HG03139 (cell line): ENCODE results near the gene COL5A1.

Source experiments
- ATAC-seq: cut with Tn5 transposase; IDR thresholded peaks from one replicate; pipeline ENCODE4 v1.9.1; 2021; ENCODE audit not compliant: unreplicated experiment

Gene COL5A1

GRCh38 chr9:134641173-134641989, at the start of gene COL5A1:
Gene COL5A1, plus strand, starts transcription at chr9:134641803. Its CDS starts 385 bp downstream, at chr9:134642188.
- no peak for ATAC-seq

DNA sequence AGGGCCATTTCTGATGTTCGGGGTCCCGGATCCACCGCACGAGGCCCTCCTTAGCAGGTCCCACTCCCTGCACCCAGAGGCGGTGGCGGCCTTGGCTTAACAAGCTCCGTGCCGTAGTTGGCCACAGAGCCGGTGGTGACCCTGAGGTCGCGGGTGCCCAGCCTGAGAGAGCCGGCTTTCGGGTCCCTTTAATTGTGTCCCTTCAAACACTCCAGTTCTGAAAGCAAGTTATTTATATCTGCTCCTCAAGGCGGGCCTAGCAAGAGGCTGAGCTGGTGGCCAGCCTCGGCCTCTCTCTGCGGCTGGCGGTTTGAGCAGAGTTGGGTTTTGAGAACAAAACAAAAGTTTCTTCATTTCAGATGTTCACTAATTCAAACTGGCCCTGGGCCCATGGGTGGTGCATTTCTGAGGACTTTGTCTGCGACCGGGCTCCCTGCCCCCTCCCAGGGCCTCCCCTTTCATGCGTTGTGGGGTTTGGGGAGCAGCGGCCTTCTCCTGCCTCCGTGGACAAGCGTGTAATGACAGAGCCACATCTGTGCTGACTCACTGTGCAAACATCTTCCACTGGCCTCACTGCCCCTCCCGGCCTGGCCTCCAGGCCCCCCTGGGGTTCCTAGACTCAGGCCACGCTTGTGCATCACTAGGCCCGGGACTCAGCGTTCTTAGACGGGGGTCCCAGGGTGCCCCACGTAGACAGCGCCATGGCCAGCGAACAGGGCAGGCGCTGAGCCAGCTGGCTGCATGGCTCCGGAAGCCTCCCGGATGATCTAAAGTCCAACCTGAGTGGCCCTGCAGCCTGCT, 49.4 kb upstream of the COL5A1 start:
- no peak for ATAC-seq

GRCh38 chr9:134592819-134593200, 48.8 kb upstream of the COL5A1 start:
- ATAC-seq: no peak

GRCh38 chr9:134593286-134594077, 48.1 kb upstream of the COL5A1 start:
- no peak for ATAC-seq

DNA sequence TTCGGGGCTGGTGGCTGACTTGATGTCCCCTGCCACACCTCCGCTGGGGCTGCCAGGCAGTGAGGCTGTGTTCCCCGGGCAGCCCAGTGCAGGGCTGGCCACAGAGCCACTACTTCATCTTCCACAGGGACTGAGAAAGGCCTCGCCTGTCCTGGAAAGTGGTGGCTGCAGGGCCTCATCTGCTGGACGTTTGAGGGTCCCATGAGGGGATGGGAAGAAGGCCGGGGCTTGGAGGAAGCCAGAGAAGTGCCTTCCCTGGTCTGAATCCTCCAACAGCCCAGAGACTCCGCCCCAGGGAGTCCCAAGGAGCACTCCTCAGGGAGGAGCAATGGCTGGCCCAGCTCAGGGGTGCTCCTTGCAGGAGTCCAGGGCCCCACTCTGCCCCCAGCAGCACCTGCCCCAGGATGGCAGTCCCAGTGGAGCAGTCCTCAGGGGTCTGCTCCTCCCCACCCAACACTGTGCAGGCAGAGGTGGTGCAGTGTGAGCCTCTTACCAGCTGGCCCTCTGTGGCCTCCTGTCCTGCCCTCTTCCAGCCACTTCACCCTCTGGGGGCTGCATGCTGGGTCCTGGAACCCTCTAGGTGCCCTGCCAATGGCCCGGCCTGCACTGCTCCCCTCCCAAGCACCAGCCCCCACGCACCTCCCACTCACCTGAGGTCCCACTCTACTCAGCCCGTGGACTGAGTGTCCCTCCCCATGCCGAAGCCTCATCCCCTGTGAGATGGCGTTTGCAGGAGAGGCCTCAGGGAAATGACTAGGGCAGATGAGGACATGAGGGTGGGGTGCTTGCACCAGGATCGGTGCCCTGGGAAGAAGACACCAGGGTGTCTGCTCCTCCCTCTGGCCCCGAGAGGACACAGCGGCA, 47.3 kb upstream of the COL5A1 start:
- no peak for ATAC-seq

GRCh38 chr9:134595014-134595413, 46.6 kb upstream of the COL5A1 start:
- no peak for ATAC-seq

GRCh38 chr9:134597041-134597913, 44.3 kb upstream of the COL5A1 start:
- ATAC-seq: no peak

DNA sequence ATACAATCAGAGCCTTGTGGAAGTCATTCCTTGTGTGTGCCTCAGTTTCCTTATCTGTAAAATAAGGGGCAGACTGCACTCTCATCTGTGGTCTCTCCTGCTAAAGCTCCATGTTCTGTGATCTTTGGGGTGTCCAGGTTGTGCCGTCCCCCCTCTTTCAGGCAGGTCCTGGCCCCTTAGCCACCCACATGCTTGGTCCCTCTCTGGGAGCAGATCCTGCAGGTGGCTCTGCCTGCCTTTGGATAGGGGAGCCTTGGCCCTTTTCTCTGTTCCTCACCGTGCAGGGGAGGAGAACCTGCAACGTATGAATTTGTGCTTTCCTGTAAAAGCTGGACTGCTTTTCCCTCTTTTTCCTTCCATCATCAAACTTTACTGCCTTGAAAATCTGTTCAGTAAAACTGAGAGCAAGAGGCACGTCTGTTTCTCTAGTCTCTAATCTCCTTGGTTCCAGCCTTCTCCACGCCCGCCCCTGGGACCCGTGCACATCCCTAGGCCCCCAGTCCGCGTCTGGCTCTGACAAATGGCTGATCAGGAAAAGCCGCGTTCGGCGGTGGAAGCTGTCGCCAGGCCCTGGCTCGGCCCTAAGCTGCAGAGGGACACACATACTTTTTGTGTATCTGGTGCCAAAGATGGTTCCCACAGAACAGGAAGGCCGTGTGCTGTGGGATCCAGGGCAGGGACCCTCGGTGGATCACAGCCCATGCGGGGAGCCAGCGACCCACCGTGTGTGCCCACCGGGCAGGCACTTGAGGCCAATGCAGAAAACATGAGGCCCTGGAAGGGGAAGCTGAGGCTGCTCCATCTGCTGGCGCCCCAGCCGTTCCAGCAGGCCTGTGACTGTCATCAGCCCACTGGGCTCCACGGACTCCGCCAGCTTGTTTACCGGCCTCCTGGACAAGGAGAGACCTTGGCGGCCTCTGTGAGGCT, 43.4 kb upstream of the COL5A1 start:
- ATAC-seq: no peak

GRCh38 chr9:134598884-134599245, 42.7 kb upstream of the COL5A1 start:
- no peak for ATAC-seq

DNA sequence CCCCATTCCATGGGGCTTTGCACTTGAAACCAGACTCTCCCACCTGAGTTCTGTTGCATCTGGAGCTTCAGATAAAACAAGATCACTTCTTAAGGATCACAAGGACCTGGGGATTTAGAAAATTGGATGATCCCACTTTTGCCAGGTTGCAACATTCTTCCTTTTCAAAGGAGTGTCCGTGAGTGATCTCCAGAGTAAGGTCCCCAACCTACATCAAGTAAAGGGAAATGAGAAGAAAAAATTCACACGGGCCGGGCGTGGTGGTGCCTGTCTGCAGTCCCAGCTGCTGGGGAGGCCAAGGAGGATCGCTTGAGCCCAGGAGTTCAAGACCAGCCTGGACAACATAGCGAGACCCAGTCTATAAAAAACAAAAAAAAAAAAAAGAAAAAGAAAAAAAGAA, 41.2 kb upstream of the COL5A1 start:
- ATAC-seq: no peak

DNA sequence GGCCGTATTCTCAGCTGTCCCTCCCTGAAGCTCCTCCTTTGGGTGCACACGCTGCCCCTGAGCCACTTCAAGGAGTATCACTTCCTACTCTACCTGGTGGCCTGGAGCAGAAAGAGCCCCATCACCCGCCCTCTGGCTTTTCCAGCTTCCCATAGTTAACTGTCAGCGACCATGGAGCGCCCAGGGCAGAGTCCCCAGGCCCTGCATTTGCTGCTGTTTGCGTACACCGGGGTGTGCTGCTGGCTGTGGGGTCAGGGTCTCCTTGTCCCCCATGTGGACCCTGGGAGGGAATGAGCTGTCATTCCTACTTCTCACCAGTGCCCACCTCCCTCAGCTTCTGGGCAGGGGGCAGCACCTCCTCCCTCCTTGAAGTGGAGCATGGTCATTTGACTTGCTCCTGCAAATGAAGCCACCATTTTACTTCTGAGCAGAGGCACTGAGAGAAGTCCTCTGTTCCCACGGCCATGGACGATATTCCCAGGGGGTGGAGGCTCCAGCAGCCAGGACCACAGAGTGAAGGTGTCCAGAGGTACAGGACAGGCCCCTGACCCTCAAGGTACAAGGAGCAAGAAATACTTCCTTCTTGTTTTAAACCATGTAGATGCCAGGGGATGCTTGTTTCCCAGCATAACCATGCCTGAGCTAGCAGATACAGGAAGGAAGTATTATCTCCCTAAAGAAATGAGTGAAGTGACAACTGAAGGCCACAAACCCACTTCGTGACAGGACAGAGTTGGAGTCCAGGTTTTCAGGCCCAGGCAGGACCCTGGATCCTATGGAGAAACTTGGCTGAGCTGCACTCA, 40.6 kb upstream of the COL5A1 start:
- ATAC-seq: no peak

DNA sequence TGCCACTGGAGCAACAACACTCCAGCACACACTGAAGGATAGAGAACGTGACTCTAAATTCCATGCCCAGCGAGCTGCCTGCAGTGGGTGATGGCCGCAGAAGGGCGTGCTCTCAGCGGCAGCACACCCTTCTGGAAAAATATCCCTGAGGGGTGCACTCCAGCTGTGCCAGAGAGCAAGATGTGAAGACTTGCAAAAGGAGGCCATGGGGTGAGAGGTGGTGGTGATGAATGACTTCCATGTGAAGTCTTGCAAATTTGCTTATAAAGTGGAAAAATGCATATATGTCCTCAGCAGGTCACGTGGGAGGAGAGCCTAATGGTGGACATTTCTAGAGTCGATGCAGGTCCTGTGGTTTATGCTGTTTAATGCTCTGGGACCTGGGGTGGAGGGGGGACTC, 39.8 kb upstream of the COL5A1 start:
- no peak for ATAC-seq

DNA sequence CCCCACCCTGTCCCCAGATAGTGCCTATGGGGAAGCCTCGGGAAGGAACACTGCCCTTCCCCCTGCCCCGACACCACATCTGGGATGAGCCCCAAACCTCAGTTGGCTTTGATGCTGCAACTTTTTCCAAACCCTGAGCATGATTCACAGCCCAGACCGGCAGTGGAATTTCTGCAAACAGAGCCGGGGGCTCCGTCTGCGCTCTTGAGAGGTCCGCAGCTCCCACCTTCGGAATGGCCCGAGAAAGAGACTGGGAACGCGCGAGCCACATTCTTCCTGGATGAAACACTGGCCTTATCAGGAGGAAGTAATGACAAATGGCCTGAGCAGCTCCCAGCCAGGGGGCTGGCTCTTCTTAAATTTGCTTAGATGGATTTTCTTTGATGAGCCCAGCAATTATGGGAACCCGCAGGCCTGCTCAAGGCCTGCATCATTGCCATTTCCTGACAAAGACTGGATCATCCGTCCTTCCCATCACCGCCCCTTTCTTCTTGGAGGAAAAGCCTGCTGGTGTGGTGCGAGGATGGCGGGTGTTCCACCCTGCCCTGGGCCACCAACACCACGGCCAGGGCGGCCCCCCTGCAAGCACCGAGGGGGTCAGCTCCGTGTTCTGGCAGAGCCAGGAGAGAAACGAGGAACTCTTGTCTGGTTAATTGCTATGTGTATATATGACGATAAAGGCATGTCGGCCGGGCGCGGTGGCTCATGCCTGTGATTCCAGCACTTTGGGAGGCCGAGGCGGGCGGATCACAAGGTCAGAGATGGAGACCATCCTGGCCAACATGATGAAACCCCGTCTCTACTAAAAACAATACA, 38.8 kb upstream of the COL5A1 start:
- ATAC-seq: no peak

GRCh38 chr9:134604834-134605233, 36.8 kb upstream of the COL5A1 start:
- ATAC-seq: no peak

- ATAC-seq: no peak
These were observed 36.1 kb upstream of the COL5A1 start for GRCh38 chr9:134605351-134605965.

DNA sequence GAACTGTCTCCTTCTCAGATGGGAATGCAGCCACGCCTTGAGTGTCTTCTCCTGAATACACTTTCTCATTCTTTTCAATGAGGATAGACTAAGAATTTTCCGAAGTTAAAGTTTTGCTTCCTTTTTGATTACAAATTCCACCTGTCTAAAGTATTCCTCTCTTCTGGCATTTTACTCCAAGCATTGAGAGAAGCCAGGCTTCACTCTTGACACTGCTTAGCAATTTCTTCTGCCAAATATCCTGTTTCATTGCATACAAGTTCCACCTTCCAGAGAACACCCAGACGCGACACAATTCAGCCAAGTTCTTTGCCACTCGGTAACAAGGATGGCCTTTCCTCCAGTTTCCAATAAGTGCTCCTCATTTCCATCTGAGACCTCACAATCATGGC, 35.6 kb upstream of the COL5A1 start:
- ATAC-seq: no peak
